ENCODE data around the gene GRB10. TPM values are rescaled to one million over a fixed set of nuclear protein-coding genes. Genes with fewer than 3 reads are reported as not detected.

Gene GRB10
- total RNA-seq, 2 experiments from 2014 or later: 5.9 to 8.4 TPM

- Mint-ChIP-seq H3K27me3 (no peaks in the 10 kb centered on the region), H3K9me3 (no peaks in the 10 kb centered on the region), H3K4me3 (no peak overlapping the region), H3K36me3 (ENCODE audit: low read depth) (no peaks in the 10 kb centered on the region), H3K4me1 (ENCODE audit: low read depth) (no peaks in the 10 kb centered on the region), H3K27ac (no peak overlapping the region)
- H3K36me3 ChIP-seq (ENCODE audit: insufficient read depth, low read length): no peaks in the 10 kb centered on the region
- H3K9me3 ChIP-seq (ENCODE audit: control insufficient read depth in 1 of 2, insufficient read depth in 1 of 2, low read length in 2 of 2): no peaks in the 10 kb centered on the region
- H3K4me3 ChIP-seq (ENCODE audit: low read length): no peak overlapping the region
- H3K27ac ChIP-seq (ENCODE audit: low read depth in 1 of 2, low read length in 2 of 2): no peak overlapping the region
- H3K4me1 ChIP-seq (ENCODE audit: insufficient read depth, low read length): no peaks in the 10 kb centered on the region
- ChIA-PET POLR2A (no interaction called here), CTCF (no interaction called here)
- no peak for TF ChIP-seq CTCF (IDR thresholded peaks at IDR 0.05)
- intact Hi-C loops (cut with DNase I, micrococcal nuclease): no loop called here
- DNase-seq: no peak
- ATAC-seq (ENCODE audit: poor library complexity): no peak
- H3K27me3 ChIP-seq (ENCODE audit: control insufficient read depth in 1 of 2, insufficient read depth in 2 of 2, low read length in 2 of 2): no peaks in the 10 kb centered on the region
These were observed 29.4 kb upstream of the GRB10 start for GRCh38 chr7:50812094-50812493.

DNA sequence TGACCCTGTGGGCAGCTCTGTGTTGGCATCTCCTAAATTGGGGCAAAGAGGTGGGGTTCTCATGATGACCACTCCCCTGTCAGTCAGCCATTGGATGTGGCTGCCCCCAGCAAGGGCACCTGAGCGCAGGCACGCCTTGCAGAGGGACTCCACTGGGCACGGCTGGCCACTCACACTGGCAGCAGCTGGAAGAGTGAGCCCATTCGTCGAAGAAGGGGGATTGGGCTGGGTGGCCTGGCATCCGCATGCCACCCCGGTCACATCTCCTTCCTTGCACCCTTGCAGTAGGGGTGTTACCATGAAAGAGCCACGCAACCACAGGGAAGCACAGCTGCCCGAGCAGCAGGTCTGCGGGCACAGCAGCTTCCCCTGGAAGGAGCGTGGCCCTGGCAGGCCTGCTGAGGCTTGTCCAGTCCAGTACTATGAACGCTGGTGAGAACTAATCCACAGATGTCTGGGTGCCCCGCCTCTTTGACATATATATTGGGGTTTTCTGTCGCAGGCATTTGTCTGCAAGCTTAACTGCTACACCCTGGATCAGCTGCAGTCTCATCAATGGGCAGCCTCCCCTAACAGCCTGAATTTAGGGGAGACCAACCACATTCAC, 25.7 kb upstream of the GRB10 start:
- no peak overlapping the region for H3K27ac Mint-ChIP-seq
- Histone ChIP-seq H3K9me3 (ENCODE audit: control insufficient read depth in 1 of 2, insufficient read depth in 1 of 2, low read length in 2 of 2) (no peaks in the 10 kb centered on the region), H3K4me1 (ENCODE audit: insufficient read depth, low read length) (no peaks in the 10 kb centered on the region), H3K4me3 (ENCODE audit: low read length) (no peak overlapping the region), H3K27me3 (ENCODE audit: control insufficient read depth in 1 of 2, insufficient read depth in 2 of 2, low read length in 2 of 2) (no peaks in the 10 kb centered on the region), H3K27ac (ENCODE audit: low read depth in 1 of 2, low read length in 2 of 2) (no peak overlapping the region), H3K36me3 (ENCODE audit: insufficient read depth, low read length) (no peaks in the 10 kb centered on the region)
- H3K4me3 Mint-ChIP-seq: no peak overlapping the region
- no peaks in the 10 kb centered on the region for H3K36me3 Mint-ChIP-seq (ENCODE audit: low read depth)
- peaks cover 9% of the 10 kb centered on the region for H3K27me3 Mint-ChIP-seq
- intact Hi-C loops (cut with DNase I, micrococcal nuclease): no loop called here
- ATAC-seq (ENCODE audit: poor library complexity) (no peak), DNase-seq (no peak)
- TF ChIP-seq CTCF (IDR thresholded peaks at IDR 0.05): no peak
- no peaks in the 10 kb centered on the region for H3K9me3 Mint-ChIP-seq
- H3K4me1 Mint-ChIP-seq (ENCODE audit: low read depth): no peaks in the 10 kb centered on the region
- ChIA-PET POLR2A (no interaction called here), CTCF (no interaction called here)

DNA sequence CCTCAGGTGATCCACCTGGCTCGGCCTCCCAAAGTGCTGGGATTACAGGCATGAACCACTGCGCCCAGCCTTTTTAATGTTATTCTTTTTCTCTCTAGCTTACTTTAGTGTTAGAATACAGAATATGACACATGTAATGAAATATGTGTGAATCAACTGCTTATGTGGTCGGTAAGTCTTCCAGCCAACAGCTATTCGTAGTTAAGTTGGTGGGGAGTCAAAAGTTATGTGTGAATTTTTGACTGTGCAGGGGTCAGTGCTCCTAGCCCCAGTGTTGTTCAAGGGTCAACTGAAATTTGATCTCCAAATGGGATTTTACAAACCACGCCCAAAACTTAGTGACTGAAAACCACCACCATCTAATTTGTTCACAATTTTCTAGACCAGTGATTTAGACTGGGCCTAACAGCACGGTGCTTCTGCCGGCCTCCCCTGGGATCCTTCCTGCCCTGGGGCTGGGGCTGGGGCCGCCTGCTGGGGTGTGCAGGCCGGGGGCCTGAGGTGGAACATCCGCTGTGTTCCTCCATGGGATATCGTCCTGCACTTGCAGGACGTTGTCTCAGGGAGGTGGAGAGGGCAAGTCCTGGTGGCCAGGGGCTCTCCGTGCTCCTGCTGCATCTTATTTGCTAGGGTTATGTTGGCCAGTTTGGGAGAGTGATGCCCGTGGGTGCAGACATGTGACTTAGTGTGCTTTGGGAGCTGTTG, 24.5 kb upstream of the GRB10 start:
- CTCF ChIA-PET: no interaction called here
- Histone ChIP-seq H3K36me3 (ENCODE audit: insufficient read depth, low read length) (no peaks in the 10 kb centered on the region), H3K9me3 (ENCODE audit: control insufficient read depth in 1 of 2, insufficient read depth in 1 of 2, low read length in 2 of 2) (no peaks in the 10 kb centered on the region), H3K27me3 (ENCODE audit: control insufficient read depth in 1 of 2, insufficient read depth in 2 of 2, low read length in 2 of 2) (no peaks in the 10 kb centered on the region), H3K4me1 (ENCODE audit: insufficient read depth, low read length) (no peaks in the 10 kb centered on the region), H3K4me3 (ENCODE audit: low read length) (no peak overlapping the region), H3K27ac (ENCODE audit: low read depth in 1 of 2, low read length in 2 of 2) (no peak overlapping the region)
- H3K9me3 Mint-ChIP-seq: no peaks in the 10 kb centered on the region
- H3K27ac Mint-ChIP-seq: no peak overlapping the region
- POLR2A ChIA-PET: no interaction called here
- intact Hi-C loops (cut with DNase I, micrococcal nuclease): no loop called here
- no peak overlapping the region for H3K4me3 Mint-ChIP-seq
- H3K36me3 Mint-ChIP-seq (ENCODE audit: low read depth): no peaks in the 10 kb centered on the region
- DNase-seq (no peak), ATAC-seq (ENCODE audit: poor library complexity) (no peak)
- TF ChIP-seq CTCF (IDR thresholded peaks at IDR 0.05): no peak
- H3K4me1 Mint-ChIP-seq (ENCODE audit: low read depth): no peaks in the 10 kb centered on the region
- peaks cover 9% of the 10 kb centered on the region for H3K27me3 Mint-ChIP-seq
